Thoracic aorta (tissue), 2 donors: ENCODE data around the gene CCL16. TPM values are rescaled to one million over a fixed set of nuclear protein-coding genes. Genes with fewer than 3 reads are reported as not detected.

Experiments
- ATAC-seq: fragments of 150-250 bp; one replicate; pipeline ENCODE4 v1.8.0; 2017; ENCODE audit warnings: low read depth; ENCODE audit not compliant: insufficient number of reproducible peaks, low FRiP score
- DNase-seq: peaks from one replicate; pipeline ENCODE4 v3.0.0-alpha.2; 2020; ENCODE audit warnings: low spot score
- H3K27ac ChIP-seq, 2 donors: fragments of 200-600 bp; sonication (generic); 1 replicate in 1 of 2; 2 replicates in 1 of 2; pipeline ENCODE4 v1.5.1; 2016; ENCODE audit warnings: mild to moderate bottlenecking in 2 of 2, moderate library complexity in 2 of 2
- H3K27me3 ChIP-seq: fragments of 200-600 bp; sonication (generic); replicated peaks from 2 replicates; pipeline ENCODE4 v1.6.0; 2016; ENCODE audit warnings: mild to moderate bottlenecking; ENCODE audit not compliant: insufficient read depth
- H3K36me3 ChIP-seq: fragments of 200-600 bp; sonication (generic); one replicate; pipeline ENCODE4 v1.5.1; 2016
- H3K4me1 ChIP-seq, 2 donors: fragments of 200-600 bp; sonication (generic); 1 replicate in 1 of 2; 2 replicates in 1 of 2; pipeline versions ENCODE4 v1.5.1 to v1.6.0; 2016; ENCODE audit warnings: low read depth in 2 of 2, mild to moderate bottlenecking in 1 of 2; ENCODE audit not compliant: control insufficient read depth in 1 of 2
- H3K4me3 ChIP-seq: fragments of 200-600 bp; sonication (generic); 2 replicates; pipeline ENCODE4 v1.5.1; 2016; ENCODE audit warnings: mild to moderate bottlenecking
- H3K9me3 ChIP-seq: fragments of 200-600 bp; sonication (generic); 2 replicates; pipeline ENCODE4 v1.5.1; 2016
- total RNA-seq, 2 donors: library from RNA; depleted of rRNA; stranded (reverse); fragments of >200 nt; gene quantifications; one replicate each; pipeline versions ENCODE4 v1.1.0 to v1.2.3, GENCODE V29; 2016
- TF ChIP-seq, protein P1 (sequence below): fragments of 200-600 bp; sonication (generic); IDR thresholded peaks from one replicate; pipeline ENCODE4 v1.5.1; 2019; ENCODE audit warnings: antibody characterized with exemption

CCL16 gene
- total RNA-seq, 2 donors from 2014 or later, result not detected

DNA sequence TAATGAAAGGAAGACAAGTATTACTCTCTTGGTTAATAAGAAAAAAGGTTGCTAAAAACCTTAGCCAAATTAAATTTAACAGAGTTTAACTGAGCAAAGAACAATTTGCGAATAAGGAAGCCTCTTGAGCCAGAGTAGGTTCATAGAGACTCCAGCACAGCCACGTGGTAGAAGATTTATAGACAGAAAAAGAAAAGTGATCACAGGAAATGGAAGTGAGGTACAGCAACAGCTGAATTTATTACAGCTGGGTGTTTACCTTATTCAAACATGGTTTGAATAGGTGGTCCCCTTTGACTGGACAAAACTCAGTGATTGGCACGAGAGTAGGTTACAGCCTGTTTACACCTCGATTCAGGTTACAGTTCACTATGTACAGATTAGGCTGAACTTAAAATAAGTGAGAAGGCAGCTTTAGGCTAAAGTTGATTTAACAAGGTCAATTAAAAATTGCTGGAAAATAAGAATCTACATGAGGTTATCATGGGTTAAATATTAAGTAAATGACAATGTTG is 23.4 kb upstream of the CCL16 start:
- Histone ChIP-seq H3K27ac (no peak overlapping the region), H3K36me3 (no peaks in the 10 kb centered on the region), H3K4me3 (no peak overlapping the region), H3K4me1 (no peaks in the 10 kb centered on the region), H3K27me3 (no peaks in the 10 kb centered on the region), H3K9me3 (no peaks in the 10 kb centered on the region)
- TF ChIP-seq, protein P1, sequence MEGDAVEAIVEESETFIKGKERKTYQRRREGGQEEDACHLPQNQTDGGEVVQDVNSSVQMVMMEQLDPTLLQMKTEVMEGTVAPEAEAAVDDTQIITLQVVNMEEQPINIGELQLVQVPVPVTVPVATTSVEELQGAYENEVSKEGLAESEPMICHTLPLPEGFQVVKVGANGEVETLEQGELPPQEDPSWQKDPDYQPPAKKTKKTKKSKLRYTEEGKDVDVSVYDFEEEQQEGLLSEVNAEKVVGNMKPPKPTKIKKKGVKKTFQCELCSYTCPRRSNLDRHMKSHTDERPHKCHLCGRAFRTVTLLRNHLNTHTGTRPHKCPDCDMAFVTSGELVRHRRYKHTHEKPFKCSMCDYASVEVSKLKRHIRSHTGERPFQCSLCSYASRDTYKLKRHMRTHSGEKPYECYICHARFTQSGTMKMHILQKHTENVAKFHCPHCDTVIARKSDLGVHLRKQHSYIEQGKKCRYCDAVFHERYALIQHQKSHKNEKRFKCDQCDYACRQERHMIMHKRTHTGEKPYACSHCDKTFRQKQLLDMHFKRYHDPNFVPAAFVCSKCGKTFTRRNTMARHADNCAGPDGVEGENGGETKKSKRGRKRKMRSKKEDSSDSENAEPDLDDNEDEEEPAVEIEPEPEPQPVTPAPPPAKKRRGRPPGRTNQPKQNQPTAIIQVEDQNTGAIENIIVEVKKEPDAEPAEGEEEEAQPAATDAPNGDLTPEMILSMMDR, result no peak
- DNase-seq, result no peak
- ATAC-seq, result no peak

DNA sequence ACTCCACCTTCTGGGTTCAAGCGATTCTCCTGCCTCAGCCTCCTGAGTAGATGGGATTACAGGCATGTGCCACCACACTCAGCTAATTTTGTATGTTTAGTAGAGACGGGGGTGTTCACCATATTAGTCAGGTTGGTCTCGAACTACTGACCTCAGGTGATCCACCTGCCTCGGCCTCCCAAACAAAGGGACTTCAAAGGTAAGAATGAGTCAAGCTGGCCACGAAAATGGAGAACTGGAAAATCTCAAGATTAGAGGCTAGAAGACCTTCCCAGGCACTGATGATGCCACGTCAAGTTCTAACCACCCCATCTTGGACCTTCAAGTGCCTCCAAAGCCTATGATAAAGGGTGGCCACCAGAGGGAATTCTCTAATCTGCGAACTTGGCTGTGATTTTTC is 21.3 kb upstream of the CCL16 start:
- no peak overlapping the region for H3K27ac ChIP-seq
- no peaks in the 10 kb centered on the region for H3K4me1 ChIP-seq
- DNase-seq, result no peak
- no peaks in the 10 kb centered on the region for H3K9me3 ChIP-seq
- no peaks in the 10 kb centered on the region for H3K36me3 ChIP-seq
- no peak overlapping the region for H3K4me3 ChIP-seq
- TF ChIP-seq, protein P1, result no peak
- no peak for ATAC-seq
- H3K27me3 ChIP-seq, result no peaks in the 10 kb centered on the region

DNA sequence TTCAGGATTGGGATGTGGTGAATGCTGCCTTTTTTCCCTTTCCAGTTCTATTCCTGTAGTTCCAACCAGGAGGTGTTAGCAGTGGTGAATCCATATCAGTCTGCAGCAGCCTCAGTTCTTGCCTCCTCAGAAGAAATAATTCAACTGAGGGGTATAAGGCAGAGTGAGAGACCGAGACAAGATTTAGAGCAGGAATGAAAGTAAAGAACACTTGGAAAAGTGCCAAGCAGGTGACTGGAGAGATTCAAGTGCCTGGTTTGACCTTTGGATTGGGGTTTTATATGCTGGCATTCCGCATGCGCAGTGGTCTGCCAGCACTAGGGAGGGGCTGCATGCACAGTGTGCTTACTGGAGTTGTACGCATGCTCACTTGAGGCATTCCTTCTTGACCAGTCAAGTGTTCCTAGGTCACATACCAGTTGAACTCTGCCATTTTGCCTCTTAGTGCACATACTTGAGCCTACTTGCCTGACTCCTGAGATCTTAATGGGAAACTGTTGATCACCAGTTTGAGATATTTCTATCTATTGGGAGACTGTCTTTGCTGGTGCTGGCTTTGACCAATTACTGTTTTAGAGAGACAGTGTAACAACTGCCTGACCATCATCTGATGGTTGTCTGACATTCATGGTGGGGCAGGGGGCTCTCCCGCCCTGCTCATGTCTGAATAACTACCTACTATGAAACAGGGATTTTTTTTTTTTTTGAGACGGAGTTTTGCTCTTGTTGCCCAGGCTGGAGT is 20.7 kb upstream of the CCL16 start:
- Histone ChIP-seq H3K36me3 (no peaks in the 10 kb centered on the region), H3K4me3 (no peak overlapping the region), H3K4me1 (no peaks in the 10 kb centered on the region), H3K27ac (no peak overlapping the region), H3K9me3 (no peaks in the 10 kb centered on the region), H3K27me3 (no peaks in the 10 kb centered on the region)
- no peak for DNase-seq
- TF ChIP-seq, protein P1, result no peak
- no peak for ATAC-seq

DNA sequence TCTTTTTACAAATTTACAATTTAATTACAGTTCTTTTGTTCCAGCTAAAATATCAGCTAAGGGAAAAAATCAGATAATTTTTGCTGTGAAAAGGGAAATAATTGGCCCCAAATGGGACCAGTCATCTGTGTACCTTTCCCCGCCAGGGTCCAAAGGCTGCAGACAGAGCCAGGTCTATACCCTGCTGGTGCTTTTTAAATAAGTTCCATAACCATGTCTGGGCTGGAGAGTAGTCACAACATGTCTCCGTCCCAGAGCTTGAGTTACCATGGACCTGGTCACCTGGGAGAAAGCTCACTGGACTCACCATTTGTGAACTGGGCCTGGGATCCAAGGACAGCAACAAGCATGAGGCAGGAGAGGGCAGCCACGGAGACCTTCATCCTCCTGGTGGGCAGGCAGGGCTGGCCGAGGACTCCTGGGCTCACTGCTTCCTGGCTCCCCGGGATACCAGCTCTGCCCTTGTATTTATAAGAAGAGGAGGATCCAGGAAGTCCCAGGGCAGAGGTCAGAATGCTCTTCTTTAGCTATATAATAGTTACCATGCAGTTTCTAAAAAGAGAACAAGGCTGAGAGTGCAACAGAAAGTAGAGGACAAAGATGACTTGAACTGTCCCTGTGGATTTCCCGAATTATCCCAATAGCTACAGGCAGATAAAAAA is 19.9 kb upstream of the CCL16 start, which contains the start of gene CCL15:
CCL15 (minus strand) TSS at position 444 of the 662 bp plus-strand sequence; CDS start at position 383, 61 bp downstream.
- Histone ChIP-seq H3K4me3 (no peak within 1 kb of the TSS), H3K27ac (no peak within 1 kb of the TSS), H3K36me3 (no peaks in the 10 kb centered on the region), H3K27me3 (no peaks in the 10 kb centered on the region), H3K9me3 (no peaks in the 10 kb centered on the region), H3K4me1 (no peaks in the 10 kb centered on the region)
- TF ChIP-seq, protein P1, result no peak
- ATAC-seq (no peak), DNase-seq (no peak)

DNA sequence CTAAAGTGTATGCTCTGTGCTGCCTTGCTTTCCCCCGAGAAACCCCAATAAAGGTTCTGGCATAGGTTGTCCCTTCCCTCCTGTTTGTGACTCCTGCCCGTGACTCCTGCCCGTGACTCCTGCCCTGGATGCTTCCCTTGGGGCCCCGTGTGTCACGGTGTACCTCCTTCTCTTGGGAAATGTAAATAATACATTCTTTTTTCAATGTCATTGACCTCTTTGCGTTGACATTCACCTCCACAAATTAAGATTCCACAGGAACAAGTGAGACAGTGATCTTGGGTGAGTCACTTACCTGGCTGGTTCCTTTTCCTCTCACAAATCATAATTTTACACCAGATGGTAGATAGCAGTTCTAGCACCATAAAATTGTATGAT is 19.4 kb upstream of the CCL16 start:
- ATAC-seq, result no peak
- TF ChIP-seq, protein P1, result no peak
- DNase-seq, result no peak
- H3K36me3 ChIP-seq, result no peaks in the 10 kb centered on the region
- H3K9me3 ChIP-seq, result no peaks in the 10 kb centered on the region
- no peaks in the 10 kb centered on the region for H3K4me1 ChIP-seq
- no peaks in the 10 kb centered on the region for H3K27me3 ChIP-seq
- no peak overlapping the region for H3K4me3 ChIP-seq
- H3K27ac ChIP-seq, result no peak overlapping the region
